HL-60/S4 treated with phorbol 12-myristate 13-acetate at 8.2 ng/mL for 4 days and 3 days (cell line): ENCODE results near the gene RECQL5.

Experiments
- in situ Hi-C: fragments of 300-500 bp; cut with MboI; formaldehyde crosslinking; loops from 2 replicates; pipeline ENCODE4 v1.15.0; 2022; ENCODE audit warnings: low sequenced_read_pairs

RECQL5 gene

GRCh38 chr17:75688209-75688825, 21.4 kb upstream of the RECQL5 start:
- in situ Hi-C loops: no loop called here

GRCh38 chr17:75685499-75685898, 18.5 kb upstream of the RECQL5 start:
- in situ Hi-C loops: no loop called here

GRCh38 chr17:75684924-75685323, 18.0 kb upstream of the RECQL5 start:
- in situ Hi-C loops: no loop called here

- in situ Hi-C loops: no loop called here
Measured at GRCh38 chr17:75684249-75684648, 17.3 kb upstream of the RECQL5 start.

- in situ Hi-C loops: no loop called here
Measured at GRCh38 chr17:75683583-75683982, 16.6 kb upstream of the RECQL5 start.

- in situ Hi-C loops: no loop called here
Measured at GRCh38 chr17:75681289-75681688, 14.3 kb upstream of the RECQL5 start.

- in situ Hi-C loops: no loop called here
Measured at GRCh38 chr17:75680431-75680830, 13.5 kb upstream of the RECQL5 start.

GRCh38 chr17:75679706-75680211, 12.8 kb upstream of the RECQL5 start:
- in situ Hi-C loops: no loop called here

GRCh38 chr17:75676461-75676860, 9.5 kb upstream of the RECQL5 start:
- in situ Hi-C loops: no loop called here

GRCh38 chr17:75673487-75673886, 6.5 kb upstream of the RECQL5 start:
- in situ Hi-C loops: no loop called here

- in situ Hi-C loops: no loop called here
Measured at GRCh38 chr17:75672011-75672410, 5.1 kb upstream of the RECQL5 start.

GRCh38 chr17:75670868-75671267, 3.9 kb upstream of the RECQL5 start:
- in situ Hi-C loops: no loop called here

GRCh38 chr17:75668489-75668888, 1.5 kb upstream of the RECQL5 start:
- in situ Hi-C loops: no loop called here

GRCh38 chr17:75667825-75668224, 871 bp upstream of the RECQL5 start:
- in situ Hi-C loops: no loop called here

GRCh38 chr17:75665981-75666380, 973 bp downstream of the RECQL5 start:
- in situ Hi-C loops: no loop called here

GRCh38 chr17:75664099-75664549, 2.8 kb downstream of the RECQL5 start:
- in situ Hi-C loops: no loop called here

- in situ Hi-C loops: no loop called here
Measured at GRCh38 chr17:75662511-75662910, 4.4 kb downstream of the RECQL5 start.

GRCh38 chr17:75661531-75661930, 5.4 kb downstream of the RECQL5 start:
- in situ Hi-C loops: no loop called here

- in situ Hi-C loops: no loop called here
Measured at GRCh38 chr17:75658237-75658636, 8.7 kb downstream of the RECQL5 start.

- in situ Hi-C loops: no loop called here
Measured at GRCh38 chr17:75654176-75654575, 12.8 kb downstream of the RECQL5 start.

- in situ Hi-C loops: no loop called here
Measured at GRCh38 chr17:75652934-75653549, 13.9 kb downstream of the RECQL5 start.

- in situ Hi-C loops: no loop called here
Measured at GRCh38 chr17:75652341-75652740, 14.6 kb downstream of the RECQL5 start.

- in situ Hi-C loops: no loop called here
Measured at GRCh38 chr17:75650874-75651273, 16.1 kb downstream of the RECQL5 start.
